SH-SY5Y (cell line): Measurements from ENCODE around the gene ZFR2.

Source experiments
- GATA2 ChIP-seq: IDR thresholded peaks from 2 replicates; pipeline ENCODE4 v1.6.1; 2011; ENCODE audit warnings: mild to moderate bottlenecking, low read depth, low read length
- GATA3 ChIP-seq: IDR thresholded peaks from 2 replicates; pipeline ENCODE4 v1.6.1; 2011; ENCODE audit warnings: low read depth, mild to moderate bottlenecking, low read length, moderate library complexity

DNA sequence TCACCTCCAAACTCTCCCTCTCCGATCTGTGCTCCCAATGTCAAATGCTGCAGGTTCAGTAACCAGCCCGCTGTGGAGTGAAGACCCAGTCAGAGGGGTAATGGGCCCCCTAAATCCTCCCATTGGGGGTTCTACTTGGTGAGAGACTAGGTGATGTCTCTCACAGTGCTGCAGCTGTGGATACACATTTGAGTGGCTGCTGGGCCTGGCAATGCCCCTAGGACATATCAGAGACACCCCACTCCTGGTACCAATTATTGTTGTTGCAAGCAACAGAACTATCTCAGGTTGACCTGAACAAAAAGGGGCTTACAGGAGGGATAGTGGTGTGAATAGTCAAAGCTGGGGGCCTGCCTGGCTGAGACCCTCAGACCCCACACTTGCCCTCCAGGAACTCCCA is 87.2 kb downstream of the ZFR2 start:
- TF ChIP-seq GATA2 (no peak), GATA3 (no peak)
